NCI-H1092 (cell line): ENCODE data around the gene ALOX15B.

Experiments
- DNase-seq: peaks from one replicate; lab custom pipeline; 2025; lab: John Stamatoyannopoulos, UW

Gene ALOX15B

DNA sequence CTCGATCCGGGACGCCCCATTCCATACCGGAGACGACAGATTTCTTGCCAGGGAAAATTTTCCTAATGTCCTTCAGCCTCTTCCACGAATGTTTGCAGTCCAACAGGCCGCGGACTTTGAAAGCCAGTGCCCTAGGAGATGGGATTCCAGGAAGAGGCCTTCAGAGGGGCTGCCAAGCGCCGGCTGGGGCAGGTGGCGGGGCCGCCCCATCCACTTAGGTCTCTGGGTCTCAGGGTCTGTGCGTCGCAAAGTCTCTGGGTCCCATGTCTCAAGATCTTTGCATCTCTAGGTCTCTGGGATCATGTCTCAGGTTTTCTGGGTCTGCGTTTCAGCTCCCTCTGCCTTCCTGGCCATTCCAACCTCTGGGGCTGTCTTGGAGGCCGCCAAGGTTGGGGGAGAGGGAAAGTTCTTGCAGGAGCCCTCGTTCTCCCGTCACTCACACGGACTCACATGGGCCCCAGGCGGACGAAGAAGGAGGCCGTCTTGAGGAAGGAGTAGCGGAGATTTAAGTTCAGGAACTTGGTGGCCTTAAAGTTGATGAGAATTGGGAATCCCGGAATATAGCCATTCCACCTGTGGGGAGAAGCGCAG, 41.4 kb downstream of the ALOX15B start:
- DNase-seq: no peak

- DNase-seq: no peak
These were observed 42.0 kb downstream of the ALOX15B start for GRCh38 chr17:8080799-8081219.

GRCh38 chr17:8081876-8082275, 43.0 kb downstream of the ALOX15B start:
- DNase-seq: no peak

GRCh38 chr17:8082292-8082691, 43.4 kb downstream of the ALOX15B start:
- no peak for DNase-seq

DNA sequence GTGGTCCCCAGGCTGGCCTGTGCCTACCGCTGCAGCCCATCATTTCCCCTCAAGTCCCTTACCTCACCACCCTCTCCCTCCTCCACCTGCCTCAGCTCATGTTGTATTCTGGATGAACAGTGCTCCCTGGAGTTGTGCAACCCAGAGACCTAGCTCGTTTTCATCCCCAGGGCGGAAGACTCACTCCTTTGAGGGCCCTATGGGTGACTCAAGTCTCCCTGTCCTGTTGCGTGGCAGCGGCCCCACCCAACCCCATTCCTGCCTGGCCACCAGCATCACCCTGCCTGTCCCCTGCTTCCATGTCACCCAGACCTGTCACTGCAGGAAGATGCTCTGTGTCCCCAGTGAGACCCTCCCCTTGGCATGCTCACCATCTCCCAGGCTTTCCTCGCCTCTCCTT, 45.4 kb downstream of the ALOX15B start:
- DNase-seq: no peak

DNA sequence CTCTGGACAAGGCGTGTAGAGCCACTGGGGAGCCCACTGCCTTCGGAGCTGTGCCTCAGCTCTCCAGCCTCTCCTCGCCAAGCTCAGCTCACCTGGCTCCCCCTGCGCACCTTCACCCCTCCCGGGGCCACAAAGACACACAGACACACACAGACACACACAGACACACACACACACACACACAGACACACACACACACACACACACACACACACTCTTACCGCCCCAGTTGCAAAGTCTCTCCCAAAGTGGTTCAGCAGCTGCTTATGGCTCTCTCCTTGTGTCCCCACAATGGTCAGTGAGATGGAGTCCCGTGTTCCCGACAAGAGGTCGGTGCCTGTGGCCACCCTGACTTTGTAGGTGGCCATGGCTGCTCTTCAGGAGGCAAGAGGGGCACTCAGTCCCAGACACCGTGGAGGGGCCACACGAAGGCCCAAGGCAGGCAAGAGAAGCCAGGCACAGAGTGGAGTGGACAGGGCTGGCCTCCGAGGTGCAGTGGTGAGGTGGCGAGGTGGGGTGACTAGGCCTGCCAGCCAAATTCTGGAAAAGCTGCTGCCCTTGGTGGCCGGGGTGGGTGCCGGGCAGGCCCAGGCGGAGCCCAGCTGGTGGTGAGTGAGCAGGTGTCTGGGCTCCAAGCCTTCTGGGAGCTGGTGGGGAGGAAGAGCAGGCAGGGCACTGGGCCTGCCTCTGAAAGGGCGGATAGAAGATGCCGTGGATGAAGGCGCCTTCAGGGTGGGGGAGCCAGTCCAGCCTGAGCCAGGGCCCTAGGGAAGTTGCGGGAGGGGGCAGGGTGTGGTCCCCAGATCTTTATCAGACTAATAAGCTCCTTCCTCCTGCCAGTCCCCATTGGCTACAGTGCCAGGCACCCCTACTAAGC, 48.5 kb downstream of the ALOX15B start, which contains the start of gene ALOX12B:
Gene ALOX12B, minus strand, starts transcription at position 642 of the 877 bp plus-strand sequence. Its CDS starts 274 bp downstream, at position 368.
- no peak for DNase-seq

DNA sequence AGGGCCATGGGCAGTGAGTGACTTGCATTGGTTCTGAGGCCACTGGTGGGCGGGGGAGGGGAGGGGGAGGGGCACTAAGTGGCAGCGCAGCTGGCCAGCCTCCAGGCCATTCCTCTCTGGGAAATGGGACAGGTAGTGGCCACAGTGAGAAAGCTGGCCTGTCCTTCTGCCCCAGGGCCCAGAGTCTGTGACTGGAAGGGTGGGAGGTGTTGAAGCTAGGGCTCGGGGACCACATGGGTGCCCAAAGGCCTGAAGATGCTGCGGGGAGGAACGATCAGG, 49.0 kb downstream of the ALOX15B start:
- DNase-seq: no peak

GRCh38 chr17:8089728-8090127, 50.9 kb downstream of the ALOX15B start:
- no peak for DNase-seq

DNA sequence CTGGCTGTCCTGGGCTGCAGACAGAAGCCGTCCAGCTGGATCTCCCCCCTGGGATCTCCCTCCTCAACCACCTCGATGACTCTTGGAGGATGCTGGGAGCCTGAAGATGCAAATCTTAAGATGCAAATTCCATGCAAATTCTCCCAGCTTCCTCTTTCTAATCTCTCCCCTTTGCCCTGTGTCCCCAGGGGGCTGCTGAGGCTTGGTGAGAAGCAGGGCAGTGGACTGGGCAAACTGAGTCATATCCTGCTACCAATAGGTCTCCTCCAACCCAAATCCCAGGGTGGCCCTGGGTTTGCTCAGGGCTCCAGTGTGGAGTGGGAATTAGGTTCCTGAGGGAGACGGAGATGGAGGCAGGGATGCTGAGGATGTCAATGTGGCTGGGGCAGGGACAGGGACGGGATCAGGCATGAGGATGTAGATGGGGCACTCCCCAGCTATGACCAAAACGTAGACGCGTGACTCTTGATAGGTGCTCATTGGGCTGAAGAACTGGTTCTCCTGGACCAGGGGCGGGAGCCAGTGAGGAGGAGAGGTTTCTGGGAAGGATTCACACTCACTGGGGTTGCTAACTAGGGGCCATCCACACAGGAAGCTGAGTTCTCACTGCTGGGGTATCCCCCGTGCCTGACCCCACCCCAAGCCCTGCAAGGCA, 52.3 kb downstream of the ALOX15B start:
- no peak for DNase-seq

DNA sequence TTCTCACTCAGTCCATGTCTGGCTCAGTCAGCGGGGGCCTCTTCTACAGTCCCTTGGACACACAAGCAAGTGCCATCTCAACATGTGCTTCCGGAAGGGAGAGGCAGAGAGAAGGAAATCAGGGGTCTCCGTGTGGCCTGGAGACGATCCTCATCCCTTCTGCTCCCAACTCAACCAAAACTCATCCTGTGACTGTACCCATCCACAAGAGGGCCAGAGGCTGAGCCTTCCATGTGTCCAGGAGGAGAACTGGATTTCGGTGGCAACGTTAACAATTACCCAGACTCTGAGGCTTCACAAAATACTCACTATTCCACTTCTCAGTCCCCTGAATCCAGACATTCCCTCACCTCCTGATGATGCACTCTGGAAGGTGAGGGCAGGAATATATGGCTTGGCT, 56.5 kb downstream of the ALOX15B start:
- DNase-seq: no peak

DNA sequence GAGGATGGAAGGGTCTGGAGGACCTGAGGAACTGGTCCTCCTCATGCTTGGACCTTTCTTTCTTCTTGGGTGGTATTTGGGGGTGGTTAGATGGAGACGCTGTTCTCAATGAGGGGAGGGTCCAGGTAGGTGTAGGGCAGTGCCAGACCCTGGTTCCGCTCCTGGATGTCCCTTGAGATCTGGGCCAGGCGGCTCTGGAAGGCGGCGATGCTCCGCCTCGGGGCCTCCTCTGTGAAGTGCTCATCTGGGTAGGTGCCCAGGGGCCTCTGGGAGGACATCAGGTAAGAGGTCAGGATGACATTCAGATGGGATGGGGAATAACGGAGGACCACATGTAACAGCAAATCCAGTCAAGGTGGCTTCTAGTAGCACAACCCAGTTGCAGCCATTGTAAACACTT, 57.7 kb downstream of the ALOX15B start:
- DNase-seq: no peak
